Medulla oblongata (tissue), 1 donor: ENCODE measurements around the gene FHL1.
"Not testable (repeated sequence)": the region's sequence is repeated elsewhere in the genome, so short reads cannot be mapped to it uniquely, and the experiment has no call there.

Source experiments
- DNase-seq: peaks from one replicate; pipeline ENCODE4 v3.0.0-alpha.2; 2015; ENCODE audit errors: extremely low spot score

Gene FHL1

DNA sequence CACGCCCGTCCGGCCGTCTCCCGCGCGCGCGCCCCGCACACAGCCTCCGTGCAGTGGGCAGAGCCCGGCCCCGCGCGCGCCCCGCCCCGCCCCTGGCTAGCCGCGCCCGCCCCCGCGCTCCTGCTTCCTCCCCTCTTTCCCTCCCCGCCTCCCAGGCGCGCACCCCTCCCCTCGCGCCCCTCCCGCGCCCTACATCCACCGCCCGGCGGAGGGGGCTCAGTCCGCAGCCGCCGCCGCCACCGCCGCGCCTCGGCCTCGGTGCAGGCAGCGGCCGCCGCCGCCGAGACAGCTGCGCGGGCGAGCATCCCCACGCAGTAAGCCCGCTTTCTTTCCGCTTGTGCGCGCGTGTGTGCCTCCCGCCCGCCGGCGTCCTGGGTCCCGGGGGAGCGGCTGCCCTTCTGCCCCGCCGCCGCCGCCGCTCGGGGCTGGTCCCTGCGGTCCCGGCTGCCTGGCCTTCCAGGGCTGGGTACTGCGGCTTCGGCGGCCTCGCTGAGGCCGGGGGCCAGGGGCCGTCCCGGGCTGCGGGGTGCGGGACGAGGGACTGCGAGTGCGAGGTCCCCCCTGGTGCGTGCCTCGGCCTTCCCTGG lies at the start of gene FHL1:
TSS of gene FHL1 (plus strand) at position 219 of the 587 bp plus-strand sequence.
- peak; percentile 55 for DNase-seq

DNA sequence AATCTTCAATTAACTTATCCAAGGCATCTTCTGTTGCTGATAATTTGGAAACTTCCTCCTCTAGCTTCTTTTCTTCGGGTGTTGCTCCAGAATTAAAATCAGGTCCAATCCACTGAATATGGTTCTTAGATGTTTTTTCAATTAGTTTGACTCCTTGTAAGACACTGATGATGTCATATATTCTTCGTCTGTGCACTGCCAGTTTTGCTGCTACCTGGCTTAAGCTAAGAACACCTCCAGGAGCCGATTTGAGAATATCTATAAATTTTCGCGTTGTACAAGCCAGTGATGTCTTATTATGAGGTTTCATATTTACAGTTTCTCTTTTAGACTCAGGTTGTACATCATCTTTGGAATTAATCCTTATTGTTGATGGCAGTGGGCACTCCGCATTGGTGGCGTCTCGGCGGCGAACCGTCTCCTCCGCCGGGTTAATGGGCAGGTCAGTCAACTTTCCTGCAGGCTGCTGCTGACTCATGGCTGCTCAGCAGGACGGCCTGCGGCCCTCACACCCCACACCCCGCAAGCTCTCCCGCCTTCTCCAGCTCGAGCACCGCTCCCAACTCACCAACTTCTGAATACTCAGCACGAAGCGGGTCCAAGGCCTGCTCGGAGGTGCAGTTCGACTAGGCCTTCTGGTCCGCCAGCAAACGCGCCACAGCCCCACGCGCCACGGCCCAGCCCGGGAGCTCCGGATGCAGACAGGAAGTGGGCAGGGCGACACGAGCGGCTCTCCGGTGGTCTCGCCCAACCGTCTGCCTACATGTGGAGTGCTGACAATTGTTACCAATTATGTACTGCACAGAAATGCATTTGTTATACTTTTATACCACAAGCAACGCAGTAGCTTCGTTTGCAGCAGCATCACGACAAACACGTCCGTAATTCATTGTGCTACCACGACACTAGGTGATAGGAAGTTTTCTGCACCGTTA lies 49.2 kb upstream of the FHL1 start:
- DNase-seq: no peak

DNA sequence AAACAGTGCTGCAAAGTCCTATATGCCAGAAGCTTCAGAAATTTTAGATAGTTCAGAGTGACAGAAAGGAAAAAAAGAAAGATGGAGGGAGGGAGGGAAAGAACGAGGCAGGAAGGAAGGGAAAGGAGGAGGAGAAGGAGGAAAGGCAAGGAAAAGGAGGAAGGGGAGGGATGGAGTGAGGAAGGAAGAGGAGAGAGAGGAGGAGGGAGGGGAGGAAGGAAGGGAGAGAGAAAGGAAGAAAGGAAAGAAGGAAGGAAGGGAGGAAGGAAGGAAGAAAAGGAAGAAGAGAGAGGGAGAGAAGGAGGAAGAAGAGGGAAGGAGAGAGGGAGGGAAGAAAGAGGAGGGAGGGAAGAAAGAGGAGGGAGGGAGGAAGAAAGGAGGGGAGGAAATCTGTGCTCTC lies 42.4 kb upstream of the FHL1 start:
- no peak for DNase-seq

DNA sequence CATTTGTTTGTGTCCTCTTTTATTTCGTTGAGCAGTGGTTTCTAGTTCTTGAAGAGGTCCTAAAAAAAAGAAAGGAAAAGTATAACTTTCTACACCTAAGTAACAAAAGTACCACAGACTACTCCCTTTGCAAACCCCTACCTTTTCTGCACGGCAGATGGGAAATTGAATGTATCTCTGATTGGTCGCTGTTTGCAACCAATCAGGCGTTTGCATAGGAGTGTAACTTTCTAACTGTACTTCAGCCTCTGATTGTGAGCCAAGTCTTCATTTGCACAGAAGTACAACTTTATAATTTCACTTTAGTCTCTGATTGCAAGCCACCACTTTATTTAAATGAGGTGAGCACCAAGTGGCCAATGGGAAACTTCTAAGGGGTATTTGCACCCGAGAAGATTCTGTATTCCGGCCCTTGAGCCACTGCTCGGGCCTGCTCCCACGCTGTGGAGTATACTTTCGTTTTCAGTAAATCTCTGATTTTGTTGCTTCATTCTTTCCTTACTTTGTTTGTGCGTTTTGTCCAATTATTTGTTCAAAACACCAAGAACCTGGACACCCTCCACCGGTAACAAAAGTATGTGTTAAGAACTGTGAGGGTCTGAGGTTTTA lies 40.3 kb upstream of the FHL1 start:
- DNase-seq: no peak

DNA sequence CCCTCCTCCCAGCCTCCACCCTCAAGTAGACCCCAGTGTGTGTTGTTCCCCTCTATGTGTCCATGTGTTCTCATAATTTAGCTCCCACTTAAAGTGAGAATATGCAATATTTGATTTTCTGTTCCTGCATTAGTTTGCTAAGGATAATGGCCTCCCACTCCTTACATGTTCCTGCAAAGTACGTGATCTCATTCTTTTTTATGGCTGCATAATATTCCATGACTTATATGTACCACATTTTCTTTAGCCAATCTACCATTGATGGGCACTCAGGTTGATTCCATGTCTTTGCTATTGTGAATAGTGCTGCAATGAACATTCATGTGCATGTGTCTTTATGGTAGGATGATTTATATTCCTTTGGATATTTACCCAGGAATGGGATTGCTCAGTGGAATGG lies 38.4 kb upstream of the FHL1 start:
- DNase-seq: not testable (repeated sequence)

DNA sequence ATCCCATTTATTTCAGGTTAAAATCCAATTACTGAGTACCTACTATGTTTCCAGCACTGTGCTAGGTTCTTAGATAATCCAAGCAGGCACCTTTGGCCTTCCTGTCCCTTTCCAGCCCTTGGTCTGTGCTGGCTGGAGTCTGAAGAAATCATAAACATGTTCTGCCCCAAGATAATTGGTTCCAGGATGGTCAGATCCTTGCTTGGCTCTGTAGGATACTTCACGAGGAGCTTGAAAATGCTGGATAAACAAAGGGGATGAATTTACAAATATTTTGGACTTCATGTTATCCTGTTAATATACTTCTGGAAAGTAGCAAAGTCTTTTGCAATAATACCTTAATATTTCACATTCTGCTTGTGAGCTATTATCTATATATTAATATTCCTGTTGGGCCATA lies 35.0 kb upstream of the FHL1 start:
- no peak for DNase-seq

DNA sequence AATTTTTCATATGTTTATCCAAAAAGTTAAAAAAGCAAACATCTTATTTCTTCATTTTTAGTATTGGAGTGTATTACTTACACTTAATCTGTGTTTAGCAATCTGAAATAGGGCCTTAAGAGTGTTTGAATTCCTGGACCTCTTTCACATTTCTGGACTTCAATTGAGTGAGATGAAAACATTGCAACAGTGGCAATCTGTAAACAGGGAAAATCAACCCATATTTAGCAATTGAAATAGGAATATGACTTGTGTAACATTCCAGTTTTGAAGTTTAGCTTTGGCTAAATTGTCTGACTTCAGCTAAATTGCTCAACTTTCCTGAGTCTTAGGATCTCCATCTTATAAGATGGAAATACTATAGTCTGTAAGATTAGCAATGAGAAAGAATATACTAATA lies 34.6 kb upstream of the FHL1 start:
- DNase-seq: no peak

DNA sequence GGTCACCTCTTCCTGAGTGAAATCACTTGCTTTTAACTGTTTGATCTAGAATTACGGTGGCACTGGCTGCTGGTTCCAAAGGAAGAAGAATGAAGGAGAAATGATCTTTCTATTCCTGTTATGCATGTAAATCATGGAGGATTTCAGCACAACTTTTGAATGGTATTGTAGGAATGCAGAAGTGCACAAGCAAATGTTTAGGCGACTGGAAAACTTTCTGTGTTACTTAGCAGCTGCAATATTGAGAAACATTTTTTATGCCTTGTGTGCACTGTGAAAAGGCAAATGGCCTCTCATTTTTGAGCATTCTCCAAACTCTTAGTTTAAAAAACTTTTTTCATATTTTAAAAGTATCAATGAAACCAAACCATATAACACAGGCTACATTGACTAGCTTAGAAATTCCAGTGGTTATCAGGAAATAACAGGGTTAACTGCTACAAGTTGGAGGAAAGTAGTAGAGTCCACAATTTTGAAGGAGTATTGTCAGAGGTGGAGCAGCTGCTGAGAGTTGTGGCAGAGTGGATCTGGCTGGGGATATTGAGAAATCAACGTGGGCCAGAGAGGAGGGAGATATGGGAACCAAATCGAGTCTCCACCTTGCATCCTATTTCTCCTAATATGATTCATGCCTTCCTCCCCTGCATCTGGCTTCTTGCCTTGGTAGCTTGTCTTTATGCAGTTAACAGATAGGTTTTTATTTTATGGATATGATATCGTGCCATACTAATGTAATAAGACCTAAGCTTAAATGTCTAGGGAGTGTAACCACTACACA lies 32.0 kb upstream of the FHL1 start:
- no peak for DNase-seq

DNA sequence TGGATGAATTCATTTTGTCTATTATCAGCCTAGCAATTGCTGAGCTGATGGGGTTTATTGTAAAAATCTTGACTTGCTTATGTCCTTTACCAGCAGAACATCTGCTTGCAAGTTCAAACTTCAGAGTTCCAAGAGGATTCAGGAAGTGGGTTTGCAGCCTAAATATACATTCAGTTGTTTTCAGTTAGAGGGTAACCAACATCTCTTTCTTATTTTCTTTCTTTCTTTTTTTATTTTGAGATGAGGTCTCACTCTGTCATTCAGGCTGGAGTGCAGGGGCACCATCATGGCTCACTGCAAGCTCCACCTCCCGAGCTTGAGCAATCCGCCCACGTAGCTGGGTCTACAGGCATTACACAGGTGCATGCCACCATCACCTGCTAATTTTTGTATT lies 31.4 kb upstream of the FHL1 start:
- DNase-seq: no peak

DNA sequence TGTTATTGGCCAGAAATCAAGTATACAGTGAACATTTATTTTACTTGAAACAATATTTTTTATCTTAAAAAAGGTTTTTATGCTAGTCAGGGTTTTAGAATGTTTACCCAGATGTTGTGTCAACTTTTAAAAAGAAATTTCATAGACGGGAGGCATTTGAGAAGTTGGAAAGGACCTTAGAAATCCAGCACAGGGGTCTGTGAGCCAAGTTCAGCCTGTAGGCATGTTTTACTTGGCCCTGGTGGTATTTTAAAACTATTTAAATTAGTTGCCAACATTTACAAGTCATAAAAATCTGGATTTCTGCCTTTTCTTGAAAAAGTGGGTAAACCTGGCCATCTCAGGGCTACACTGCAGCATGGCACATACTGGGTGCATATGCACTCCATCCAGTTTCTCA lies 25.5 kb upstream of the FHL1 start:
- DNase-seq: no peak

DNA sequence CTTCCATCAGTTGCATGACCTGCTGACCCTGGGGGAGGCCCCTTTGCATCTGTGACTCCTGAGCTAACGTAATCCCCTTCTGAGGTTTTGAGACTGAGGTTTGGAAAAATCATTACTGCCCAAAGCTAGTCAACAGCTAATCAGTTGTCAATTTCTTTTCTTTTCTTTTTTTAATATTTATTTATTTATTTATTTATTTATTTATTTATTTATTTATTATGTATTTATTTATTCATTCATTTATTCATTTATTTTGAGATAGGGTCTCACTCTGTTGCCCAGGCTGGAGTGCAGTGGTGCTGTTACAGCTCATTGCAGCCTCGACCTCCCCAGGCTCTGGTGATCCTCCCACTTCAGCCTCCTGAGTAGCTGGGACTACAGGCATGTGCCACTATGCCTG lies 25.1 kb upstream of the FHL1 start:
- no peak for DNase-seq

DNA sequence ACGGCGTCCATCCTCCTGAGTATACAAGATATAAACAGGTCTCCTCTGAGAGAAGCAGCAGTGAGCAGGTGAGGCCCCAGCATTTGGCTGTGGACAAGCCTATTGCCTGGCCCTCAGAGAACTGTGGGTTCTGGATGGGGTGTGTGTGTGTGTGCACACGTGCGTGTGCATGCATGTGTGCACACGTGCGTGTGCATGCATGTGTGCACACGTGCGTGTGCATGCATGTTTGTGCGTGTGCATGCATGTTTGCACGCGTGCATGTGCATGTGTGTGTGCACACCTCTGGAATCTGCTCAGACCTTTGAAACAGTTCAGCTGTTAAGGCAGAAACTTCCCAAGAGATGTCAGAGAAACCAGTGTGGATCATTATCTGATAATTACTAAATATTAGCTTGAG lies 22.2 kb upstream of the FHL1 start:
- no peak for DNase-seq

DNA sequence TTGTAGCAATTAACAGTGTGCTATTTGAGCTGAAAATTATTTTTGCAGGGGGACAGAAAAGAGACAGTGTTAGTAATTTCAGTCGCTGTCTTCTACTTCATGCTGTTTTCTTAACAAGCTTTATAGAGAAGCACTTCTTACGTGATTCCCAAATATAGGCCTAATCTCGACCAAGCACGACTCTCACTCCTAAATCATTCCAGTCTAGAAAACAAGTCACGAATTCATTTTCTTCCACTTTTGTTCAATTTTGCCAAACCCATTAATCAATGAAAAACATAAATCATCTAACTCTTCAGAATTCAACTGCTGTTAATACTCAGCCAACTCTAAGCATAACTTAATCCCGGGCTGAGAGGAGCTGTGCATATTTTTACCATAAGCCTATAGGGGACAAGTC lies 21.0 kb upstream of the FHL1 start:
- no peak for DNase-seq

DNA sequence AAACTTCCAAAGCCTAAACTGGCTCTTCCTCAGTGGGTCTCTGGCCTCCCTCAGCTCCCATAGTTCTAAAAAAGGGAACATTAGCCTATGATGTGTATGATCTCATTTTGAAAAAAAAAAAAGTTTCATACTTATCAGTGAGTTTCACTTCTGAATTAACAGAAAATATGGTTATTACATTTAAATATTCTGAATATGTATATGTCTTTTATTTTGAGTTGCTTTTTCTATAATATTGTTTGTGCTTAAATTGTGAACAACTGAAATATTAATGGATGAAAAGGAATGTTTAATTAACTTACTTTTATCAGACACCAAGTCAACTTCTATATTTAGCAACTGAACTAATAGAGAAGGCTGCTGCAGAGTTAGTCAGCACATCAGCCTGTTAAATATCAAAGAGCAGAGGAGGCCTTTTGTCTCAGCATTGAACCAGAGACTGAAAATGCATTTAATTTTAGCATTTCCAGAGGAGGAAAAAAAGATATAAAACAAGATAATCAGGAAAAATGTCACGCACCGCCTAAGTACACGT lies 20.4 kb upstream of the FHL1 start:
- DNase-seq: no peak

DNA sequence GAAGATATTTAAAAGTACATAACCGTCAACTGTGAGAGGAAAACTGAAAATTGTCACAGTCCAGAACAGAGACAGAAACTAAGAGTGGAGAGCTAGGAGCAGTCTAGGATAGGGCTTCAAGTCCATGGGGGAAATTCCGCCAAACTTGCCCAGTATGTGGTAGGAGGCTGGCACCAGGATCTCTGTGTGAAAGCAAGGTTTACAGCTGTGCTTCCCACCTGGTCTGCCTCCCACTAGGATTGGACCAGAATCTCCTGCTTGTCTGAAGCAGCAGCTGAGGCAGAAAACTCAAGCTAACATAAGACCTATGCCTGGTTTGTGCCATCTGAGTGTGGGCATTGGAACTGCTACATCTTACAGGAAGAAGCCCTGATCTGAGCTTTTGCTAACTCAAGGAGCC lies 18.6 kb upstream of the FHL1 start:
- no peak for DNase-seq

DNA sequence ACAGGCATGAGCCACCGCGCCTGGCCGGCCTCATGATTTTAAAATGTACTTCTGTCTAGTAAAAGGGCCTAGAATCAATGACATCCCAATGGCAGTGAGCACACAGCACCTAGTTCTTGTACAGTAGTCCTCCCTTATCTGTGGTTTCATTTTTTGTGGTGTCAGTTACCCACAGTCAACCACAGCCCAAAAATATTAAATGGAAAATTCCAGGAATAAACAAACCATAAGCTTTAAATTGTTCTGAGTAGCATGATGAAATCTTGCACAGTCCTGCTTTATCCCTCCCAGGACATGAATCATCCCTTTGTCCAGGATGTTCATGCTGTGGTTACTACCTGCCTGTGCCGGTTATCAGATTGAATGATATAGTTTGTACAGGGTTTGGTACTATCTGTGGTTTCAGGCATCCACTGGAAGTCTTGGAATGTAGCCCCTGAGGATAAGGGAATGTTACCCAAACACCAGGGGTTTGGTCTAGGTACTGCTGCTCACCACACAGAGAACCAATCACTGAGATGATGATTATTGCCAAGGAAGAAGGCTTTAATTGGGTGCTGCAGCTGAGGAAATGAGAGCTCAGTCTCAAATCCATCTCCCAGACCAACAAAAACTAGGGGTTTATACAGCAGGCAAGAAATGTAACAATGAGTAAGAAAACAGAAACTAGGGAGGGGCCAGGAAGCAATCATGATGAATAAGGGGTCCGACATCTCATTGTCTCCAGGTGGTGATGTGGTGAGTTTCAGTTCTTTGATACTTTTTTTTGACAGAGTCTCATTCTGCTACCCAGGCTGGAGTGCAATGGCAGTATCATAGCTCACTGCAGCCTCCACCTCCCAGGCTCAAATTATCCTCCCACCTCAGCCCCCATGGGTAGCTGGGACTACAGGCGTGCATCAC lies 16.2 kb upstream of the FHL1 start:
- no peak for DNase-seq

DNA sequence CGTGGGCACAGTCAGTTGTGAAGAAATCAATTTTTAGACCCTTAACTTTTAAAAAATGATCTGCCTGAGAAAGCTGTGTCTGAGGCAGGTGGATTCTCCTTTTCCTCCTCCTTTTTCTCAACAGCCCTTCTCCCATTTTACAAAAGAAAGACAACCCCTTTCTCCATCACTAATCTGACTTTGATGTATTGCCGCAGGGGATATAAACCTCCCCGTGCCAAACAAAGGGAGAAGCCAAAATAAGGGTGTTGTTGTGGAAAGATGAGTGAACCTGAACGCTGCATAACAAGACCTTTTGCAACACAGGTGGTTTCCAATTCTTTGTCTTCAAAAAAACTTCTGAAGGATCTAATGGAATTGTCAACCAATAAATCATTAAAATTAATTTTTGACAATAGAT lies 8.4 kb upstream of the FHL1 start:
- DNase-seq: no peak

DNA sequence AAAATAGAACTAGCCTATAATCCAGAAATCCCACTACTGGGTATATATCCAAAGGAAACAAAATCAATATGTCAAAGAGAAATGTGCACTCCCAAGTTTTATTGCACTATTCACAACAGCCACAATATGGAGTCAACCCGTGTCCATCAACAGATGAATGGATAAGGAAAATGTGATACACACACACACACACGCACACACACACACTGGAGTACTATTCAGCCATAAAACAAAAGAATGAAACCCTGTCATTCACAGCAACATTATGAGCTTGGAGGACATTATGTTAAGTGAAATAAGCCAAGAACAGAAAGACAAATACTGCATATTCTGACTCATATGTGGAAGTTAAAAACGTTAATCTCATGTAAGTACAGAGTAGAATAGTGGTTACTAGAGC lies 5.8 kb upstream of the FHL1 start:
- DNase-seq: no peak

DNA sequence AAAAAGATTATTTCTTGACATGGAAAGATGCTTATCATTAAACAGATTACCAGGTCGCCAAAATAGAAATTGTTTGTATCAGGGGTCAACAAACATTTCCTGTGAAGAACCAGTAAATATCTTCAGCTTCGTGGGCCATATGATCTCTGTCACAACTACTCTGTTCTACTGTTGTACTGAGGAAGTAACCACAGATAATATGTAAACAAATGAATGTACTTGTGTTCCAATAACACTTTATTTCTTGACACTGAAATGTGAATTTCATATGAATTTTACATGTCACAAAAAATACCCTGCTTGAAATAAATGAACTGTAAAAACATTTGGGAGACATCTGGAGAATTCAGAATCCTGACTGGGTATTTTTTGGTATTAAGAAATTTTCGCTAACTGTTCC lies 4.7 kb upstream of the FHL1 start:
- no peak for DNase-seq

DNA sequence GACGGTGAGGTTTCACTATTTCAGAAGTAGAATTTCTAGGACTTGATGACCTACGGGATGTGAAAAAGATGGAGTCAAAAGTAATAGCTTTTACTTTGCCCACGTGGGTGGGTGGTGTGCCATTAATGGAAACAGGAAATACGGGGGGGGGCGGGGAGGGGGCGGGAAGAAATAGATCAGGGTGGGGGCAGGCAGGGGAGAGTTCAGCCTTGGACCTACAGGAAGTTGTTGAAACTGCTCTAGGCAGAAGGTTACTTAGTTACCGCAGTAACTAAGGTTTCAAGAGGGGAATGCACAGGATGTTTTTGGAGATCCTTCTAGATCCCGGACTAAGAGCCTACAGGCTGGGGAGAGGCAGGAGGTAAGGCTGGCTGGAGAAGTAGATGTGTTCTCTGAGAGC lies 3.6 kb upstream of the FHL1 start:
- no peak for DNase-seq
